ENCODE measurements around the gene RDM1. TPM values are rescaled to one million over a fixed set of nuclear protein-coding genes. Genes with fewer than 3 reads are reported as not detected.

RDM1 gene
- total and polyA plus RNA-seq, 2 experiments from 2014 or later, result 3.9 to 8.8 TPM

DNA sequence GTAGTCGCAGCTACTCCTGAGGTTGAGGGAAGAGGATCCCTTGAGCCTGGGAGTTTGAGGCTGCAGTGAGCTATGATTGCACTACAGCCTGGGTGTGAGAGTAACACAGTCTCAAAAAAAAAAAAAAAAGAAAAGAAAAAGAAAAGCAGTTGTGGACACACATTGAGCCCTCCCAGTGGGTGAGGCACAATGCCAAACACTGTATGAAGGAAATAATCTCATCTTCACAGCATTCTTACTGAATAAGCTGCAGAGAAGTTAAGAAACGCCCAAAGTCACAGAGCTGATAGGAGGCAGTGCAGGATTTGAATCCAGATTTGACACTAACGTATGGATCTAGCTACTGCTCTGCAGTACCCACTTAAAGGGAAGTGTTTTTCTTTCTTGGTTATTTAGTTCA, 18.8 kb upstream of the RDM1 start (continued):
- TF ChIP-seq, protein P1, sequence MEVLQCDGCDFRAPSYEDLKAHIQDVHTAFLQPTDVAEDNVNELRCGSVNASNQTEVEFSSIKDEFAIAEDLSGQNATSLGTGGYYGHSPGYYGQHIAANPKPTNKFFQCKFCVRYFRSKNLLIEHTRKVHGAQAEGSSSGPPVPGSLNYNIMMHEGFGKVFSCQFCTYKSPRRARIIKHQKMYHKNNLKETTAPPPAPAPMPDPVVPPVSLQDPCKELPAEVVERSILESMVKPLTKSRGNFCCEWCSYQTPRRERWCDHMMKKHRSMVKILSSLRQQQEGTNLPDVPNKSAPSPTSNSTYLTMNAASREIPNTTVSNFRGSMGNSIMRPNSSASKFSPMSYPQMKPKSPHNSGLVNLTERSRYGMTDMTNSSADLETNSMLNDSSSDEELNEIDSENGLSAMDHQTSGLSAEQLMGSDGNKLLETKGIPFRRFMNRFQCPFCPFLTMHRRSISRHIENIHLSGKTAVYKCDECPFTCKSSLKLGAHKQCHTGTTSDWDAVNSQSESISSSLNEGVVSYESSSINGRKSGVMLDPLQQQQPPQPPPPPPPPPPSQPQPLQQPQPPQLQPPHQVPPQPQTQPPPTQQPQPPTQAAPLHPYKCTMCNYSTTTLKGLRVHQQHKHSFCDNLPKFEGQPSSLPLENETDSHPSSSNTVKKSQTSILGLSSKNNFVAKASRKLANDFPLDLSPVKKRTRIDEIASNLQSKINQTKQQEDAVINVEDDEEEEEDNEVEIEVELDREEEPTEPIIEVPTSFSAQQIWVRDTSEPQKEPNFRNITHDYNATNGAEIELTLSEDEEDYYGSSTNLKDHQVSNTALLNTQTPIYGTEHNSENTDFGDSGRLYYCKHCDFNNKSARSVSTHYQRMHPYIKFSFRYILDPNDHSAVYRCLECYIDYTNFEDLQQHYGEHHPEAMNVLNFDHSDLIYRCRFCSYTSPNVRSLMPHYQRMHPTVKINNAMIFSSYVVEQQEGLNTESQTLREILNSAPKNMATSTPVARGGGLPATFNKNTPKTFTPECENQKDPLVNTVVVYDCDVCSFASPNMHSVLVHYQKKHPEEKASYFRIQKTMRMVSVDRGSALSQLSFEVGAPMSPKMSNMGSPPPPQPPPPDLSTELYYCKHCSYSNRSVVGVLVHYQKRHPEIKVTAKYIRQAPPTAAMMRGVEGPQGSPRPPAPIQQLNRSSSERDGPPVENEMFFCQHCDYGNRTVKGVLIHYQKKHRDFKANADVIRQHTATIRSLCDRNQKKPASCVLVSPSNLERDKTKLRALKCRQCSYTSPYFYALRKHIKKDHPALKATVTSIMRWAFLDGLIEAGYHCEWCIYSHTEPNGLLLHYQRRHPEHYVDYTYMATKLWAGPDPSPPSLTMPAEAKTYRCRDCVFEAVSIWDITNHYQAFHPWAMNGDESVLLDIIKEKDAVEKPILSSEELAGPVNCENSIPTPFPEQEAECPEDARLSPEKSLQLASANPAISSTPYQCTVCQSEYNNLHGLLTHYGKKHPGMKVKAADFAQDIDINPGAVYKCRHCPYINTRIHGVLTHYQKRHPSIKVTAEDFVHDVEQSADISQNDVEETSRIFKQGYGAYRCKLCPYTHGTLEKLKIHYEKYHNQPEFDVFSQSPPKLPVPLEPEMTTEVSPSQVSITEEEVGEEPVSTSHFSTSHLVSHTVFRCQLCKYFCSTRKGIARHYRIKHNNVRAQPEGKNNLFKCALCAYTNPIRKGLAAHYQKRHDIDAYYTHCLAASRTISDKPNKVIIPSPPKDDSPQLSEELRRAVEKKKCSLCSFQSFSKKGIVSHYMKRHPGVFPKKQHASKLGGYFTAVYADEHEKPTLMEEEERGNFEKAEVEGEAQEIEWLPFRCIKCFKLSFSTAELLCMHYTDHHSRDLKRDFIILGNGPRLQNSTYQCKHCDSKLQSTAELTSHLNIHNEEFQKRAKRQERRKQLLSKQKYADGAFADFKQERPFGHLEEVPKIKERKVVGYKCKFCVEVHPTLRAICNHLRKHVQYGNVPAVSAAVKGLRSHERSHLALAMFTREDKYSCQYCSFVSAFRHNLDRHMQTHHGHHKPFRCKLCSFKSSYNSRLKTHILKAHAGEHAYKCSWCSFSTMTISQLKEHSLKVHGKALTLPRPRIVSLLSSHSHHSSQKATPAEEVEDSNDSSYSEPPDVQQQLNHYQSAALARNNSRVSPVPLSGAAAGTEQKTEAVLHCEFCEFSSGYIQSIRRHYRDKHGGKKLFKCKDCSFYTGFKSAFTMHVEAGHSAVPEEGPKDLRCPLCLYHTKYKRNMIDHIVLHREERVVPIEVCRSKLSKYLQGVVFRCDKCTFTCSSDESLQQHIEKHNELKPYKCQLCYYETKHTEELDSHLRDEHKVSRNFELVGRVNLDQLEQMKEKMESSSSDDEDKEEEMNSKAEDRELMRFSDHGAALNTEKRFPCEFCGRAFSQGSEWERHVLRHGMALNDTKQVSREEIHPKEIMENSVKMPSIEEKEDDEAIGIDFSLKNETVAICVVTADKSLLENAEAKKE (CRISPR knock-in tag; IDR thresholded peaks at IDR 0.05), result no peak
- no peak for TF ChIP-seq JUNB (IDR thresholded peaks at IDR 0.05; ENCODE audit: unreplicated experiment)
- no peak for TF ChIP-seq STAT1 (IDR thresholded peaks at IDR 0.05; ENCODE audit: unreplicated experiment)
- no peak for TF ChIP-seq ZNF114 (CRISPR knock-in tag; IDR thresholded peaks at IDR 0.05)
- TF ChIP-seq EZH2 (IDR thresholded peaks at IDR 0.05; ENCODE audit: low read depth, unreplicated experiment), result no peak
- no peak for TF ChIP-seq EZH2phosphoT487 (IDR thresholded peaks at IDR 0.05; ENCODE audit: unreplicated experiment)
- TF ChIP-seq, protein P2, sequence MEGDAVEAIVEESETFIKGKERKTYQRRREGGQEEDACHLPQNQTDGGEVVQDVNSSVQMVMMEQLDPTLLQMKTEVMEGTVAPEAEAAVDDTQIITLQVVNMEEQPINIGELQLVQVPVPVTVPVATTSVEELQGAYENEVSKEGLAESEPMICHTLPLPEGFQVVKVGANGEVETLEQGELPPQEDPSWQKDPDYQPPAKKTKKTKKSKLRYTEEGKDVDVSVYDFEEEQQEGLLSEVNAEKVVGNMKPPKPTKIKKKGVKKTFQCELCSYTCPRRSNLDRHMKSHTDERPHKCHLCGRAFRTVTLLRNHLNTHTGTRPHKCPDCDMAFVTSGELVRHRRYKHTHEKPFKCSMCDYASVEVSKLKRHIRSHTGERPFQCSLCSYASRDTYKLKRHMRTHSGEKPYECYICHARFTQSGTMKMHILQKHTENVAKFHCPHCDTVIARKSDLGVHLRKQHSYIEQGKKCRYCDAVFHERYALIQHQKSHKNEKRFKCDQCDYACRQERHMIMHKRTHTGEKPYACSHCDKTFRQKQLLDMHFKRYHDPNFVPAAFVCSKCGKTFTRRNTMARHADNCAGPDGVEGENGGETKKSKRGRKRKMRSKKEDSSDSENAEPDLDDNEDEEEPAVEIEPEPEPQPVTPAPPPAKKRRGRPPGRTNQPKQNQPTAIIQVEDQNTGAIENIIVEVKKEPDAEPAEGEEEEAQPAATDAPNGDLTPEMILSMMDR (conservative IDR thresholded peaks at IDR 0.05; ENCODE audit: low read depth in 2 of 2), result no peak
- TF ChIP-seq ZNF331 (CRISPR knock-in tag; IDR thresholded peaks at IDR 0.05; ENCODE audit: low read depth), result no peak
- TF ChIP-seq NANOG (IDR thresholded peaks at IDR 0.05; ENCODE audit: borderline replicate concordance), result no peak
